ENCODE results near the gene CDKN2C. TPM values are rescaled to one million over a fixed set of nuclear protein-coding genes. Genes with fewer than 3 reads are reported as not detected.

Gene CDKN2C
- polyA plus RNA-seq, 4 donors: 9.3 to 14.4 (median 10.6) TPM

DNA sequence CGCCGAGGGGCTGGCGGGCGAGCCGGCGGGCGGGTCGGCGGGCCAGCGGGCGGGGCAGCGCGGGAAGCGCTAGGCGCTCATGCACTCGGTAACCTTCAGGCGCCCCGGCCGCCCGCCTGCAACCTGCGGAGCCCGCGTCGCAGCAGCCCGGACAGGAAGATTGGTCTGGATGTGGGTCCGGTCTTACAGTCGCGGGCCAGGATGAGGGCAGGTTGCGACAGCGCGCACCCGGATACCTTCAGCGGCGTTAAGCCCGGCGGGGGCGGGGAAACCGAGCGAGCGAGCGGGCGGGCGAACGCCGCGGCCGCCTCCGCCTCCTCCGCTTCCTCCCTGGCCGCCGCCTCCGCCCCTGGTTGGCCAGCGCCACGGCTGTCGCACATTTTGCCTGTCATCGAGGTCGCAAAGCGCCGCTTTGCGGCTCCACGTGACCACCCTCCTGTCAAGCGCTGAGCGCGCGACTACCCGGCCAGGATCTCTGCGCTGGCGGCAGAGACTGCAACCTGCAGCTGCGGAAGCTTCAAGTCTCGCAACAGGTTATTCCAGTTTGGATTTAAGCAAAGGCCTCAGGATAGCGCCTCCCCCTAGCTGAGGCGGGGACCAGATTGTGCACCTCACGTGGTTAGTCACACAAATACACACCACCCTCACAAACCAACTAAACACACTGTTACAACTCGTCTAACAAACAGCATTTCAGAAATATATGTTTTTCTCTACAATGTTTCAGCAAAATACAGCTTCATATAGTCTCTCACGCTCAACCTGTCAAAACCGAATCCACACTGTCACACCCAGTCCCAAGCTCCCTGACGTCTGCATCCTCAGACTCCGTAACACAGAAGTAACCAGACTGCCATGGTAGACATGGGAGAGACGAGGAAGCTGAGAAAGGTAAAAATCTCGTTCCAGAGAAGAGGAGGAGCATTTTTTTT is 9.9 kb upstream of the CDKN2C start, which contains the start of gene FAF1:
Gene FAF1 (minus strand): TSS at position 355 of the 932 bp plus-strand sequence. CDS start 456 bp downstream, outside the sequence.
- DNase-seq (ENCODE audit: low read depth in 4 of 4, low spot score in 2 of 4): peak in 3 of 4 donors; percentile 89 to 94 (median 93)

DNA sequence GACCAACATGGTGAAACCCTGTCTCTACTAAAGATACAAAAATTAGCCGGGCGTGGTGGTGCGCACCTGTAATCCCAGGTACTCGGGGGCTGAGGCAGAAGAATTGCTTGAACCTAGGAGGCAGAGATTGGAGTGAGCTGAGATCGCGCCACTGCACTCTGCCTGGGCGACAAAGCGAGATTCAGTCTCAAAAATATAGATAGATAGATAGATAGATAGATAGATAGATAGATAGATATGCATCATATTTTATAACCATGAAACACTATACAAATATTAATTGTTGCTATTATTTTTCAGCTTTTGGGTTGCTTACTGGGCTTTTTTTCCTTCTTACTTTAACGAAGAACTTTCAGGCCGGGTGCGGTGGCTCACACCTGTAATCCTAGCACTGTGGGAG is 5.2 kb upstream of the CDKN2C start:
- DNase-seq (ENCODE audit: low read depth in 4 of 4, low spot score in 2 of 4): no peak

DNA sequence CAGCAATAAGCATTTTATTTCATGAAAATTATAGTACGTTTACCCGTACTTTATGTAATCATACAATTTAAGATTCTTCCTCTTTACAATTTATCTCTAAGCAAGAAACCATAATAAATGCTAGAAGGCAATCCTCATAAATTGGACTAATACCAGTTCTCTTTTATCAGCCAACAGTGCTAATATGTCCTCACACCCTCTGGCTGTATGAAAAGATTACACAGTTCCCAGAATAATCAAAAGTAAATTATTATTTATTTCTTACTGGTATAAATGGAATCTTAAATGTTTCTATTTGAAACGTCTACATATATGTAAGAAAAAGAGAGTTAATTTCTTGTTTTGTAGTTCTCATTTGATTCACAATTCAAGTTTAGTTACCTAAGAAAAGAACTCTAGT is 3.1 kb upstream of the CDKN2C start:
- DNase-seq (ENCODE audit: low read depth in 4 of 4, low spot score in 2 of 4): no peak

DNA sequence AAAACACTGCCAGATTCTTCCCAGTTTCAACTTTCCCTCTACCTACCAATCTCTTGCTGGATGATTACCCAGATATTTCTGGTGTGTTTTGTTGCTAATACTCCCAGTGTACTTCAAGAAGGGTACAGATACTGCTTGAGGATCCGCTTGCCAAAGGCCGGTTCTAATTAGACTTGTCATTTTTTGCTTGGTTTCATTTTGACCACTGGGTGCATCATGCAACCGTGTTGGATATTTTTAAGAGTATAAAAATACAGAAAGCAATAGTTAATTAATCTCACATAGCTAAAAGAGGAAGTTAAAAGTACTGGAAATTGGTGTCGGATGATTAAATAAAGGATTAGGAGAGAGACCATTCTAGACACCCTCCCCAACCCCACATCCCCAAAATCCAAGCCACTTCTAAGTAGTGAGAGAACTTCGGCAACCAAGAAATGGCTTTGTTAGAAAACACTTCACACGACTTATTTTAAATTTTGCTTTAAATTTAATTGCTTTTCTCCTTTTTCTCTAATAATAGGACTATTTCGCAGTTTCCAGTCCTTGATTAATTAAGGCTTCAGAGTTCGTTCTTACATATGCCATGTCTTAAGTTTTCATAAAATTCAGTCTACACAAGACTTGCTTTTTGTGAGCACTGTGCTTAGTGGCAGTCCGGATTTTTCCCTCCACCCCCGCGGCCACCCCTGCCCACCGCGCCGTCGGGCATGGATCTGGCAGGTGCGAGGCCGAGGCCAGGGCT is 2.5 kb upstream of the CDKN2C start:
- no peak for DNase-seq (ENCODE audit: low read depth in 4 of 4, low spot score in 2 of 4)

DNA sequence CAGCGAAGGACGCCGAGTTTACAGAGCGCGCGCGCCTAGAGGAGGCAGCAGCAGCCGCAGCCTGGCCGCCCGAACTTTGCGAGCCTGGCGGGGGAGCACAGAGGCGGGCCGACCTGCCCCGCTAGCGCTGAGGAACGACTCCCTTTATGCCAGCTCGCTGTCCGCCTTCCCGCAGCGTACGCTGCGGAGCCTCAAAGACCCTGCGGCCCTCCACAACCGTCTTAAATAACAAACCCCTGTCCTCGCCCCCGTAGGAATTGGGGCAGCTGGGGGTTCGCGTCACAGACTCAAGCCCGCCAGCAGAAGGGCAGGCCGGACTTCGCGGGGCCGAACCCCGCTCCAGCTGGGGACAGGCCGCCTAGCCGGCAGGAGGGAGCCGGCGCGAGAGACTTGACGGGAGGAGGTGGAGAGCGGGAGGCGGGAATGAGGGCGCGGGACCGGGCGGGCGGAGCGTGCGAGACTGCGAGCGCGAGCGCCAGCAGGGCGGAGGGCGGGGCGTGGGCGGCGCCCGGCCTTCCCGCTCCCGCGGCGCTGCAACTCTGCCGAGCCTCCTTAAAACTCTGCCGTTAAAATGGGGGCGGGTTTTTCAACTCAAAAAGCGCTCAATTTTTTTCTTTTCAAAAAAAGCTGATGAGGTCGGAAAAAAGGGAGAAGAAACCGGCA is 1.8 kb upstream of the CDKN2C start:
- peak in 2 of 4 donors; percentile 64 to 70 for DNase-seq (ENCODE audit: low read depth in 4 of 4, low spot score in 2 of 4)

DNA sequence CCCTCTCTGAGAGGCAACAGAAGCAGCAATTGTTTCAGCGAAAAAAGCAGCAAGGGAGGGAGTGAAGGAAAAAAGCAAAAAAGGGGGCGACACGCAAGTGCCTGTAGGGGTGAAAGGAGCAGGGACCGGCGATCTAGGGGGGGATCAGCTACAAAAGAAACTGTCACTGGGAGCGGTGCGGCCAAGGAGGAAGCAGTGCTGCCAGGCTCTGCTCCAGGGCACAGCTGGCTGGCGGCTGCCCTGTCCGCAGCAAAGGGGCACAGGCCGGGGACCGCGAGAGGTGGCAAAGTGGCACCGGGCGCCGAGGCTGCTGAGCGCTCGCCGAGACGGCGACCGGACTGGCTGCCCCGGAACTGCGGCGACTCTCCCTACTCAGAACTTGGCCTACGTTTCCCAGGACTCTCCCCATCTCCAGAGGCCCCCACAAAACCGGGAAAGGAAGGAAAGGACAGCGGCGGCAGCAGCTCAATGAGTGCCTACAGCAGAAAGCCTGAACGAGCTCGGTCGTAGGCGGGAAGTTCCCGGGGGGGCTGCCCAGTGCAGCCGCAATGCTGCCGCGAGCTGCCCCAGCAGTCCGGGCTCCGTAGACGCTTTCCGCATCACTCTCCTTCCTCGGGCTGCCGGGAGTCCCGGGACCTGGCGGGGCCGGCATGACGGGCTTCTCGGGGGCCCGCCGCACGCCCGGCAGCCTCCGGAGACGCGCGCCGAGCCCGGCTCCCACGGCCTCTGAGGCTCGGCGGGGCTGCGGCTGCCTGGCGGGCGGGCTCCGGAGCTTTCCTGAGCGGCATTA is 1.0 kb upstream of the CDKN2C start:
- DNase-seq (ENCODE audit: low read depth in 4 of 4, low spot score in 2 of 4): no peak

DNA sequence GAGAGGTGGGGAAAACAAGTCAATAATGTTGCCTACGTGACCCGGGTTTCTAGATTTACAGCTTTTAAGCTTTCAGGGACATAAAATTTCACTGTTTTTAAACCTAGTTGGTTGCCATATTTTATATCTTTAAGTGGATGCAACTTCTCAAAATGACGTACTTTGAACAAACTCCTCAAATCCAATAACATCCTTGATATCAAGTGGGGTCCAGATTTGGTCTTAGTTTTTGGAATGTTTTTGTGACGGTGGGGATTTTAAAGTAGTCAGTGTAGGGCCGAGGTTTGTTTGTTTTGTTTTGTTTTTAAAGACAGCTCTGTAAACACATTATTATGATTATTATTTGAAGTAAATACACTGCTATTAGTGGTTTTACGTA is 453 bp downstream of the CDKN2C start:
- DNase-seq (ENCODE audit: low read depth in 4 of 4, low spot score in 2 of 4): no peak

DNA sequence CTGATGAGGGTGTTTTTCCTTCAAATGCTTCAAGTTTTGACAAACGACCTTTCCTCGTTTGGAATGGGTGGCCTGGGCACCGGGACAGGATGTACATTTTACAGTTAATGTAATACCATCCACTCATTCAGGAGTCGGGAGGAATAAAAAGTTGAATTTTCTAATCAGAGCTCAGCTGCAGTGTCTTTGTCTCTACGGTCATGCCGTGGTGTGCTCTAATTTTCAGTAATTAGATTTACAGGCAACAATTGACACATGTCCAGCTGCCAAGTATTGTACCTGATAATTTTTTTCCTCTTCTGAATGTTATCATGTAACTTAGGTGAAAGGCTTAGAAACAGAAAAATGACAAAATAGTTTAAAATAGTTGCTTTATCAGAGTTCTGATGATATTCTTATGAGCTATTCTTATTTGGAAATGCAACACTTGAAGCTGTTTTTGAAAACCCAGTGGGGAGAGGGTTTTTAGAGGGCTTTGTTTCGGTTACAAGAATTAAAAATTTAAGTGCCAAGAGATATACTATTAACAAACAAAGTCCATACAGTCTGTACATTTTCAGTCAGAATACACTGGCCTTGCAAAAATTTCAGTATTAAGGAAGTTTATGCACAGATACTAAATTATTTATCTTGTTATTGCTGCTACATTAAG is 1.0 kb downstream of the CDKN2C start:
- no peak for DNase-seq (ENCODE audit: low read depth in 4 of 4, low spot score in 2 of 4)

DNA sequence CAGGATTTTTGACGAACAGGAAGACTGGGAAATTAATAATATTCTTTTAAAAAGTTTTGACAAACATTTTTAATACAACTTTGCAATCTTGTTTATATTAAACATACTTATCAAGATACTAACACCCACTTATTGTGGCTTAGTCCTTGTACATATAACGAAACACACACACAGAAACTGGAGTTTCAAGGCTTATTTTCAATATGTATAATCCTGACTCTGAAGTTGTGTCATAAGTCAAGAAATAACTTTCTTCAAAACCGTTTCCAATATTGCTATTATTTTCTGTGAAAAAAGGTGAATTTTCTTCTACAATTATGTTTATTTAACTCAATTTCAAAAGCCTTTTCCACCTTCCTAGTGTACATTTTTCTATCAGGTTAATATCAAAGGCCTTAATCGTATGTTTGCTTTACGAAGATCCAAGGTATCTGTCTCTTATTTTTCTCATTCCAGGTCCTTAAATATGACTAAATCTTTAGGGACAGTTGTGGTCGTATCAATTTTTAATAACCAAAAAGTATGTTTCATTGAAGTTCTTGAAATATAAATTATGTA is 1.8 kb downstream of the CDKN2C start:
- no peak for DNase-seq (ENCODE audit: low read depth in 4 of 4, low spot score in 2 of 4)

DNA sequence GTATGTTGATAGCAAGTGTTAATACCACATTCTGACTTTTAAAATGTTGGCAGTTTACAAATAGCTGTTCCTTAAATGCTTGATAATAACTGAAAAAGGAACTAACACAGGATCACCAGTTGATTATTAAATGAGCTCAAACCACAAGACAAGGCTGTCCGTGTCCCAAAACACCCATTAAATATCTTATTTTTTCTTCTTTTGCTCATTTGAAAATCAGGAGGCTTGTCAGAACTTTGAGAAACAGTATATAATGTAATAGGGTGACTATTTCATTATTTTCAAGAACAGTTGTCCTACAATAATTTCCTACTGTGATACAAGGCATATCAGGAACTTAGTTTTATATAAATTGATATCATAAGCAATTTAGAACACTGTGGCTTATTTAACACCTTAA is 2.7 kb downstream of the CDKN2C start:
- DNase-seq (ENCODE audit: low read depth in 4 of 4, low spot score in 2 of 4): no peak

DNA sequence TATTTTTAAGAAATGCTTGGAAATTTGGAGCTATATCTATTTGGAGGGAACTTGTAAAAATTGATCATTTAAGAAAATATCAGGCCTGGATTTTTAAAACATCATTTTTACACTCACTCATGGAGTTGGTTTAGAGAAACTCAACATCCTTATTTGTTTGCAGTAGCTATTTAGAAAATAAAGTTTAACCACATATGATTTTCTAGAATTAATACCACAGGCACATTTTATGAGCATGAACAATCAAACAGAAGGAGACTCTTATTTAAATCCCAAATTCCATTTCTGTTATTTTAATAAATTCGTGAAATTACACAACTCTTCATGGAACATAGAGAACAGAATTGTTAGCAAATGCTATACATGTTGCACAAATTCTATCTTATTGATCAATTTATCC is 3.2 kb downstream of the CDKN2C start:
- no peak for DNase-seq (ENCODE audit: low read depth in 4 of 4, low spot score in 2 of 4)

DNA sequence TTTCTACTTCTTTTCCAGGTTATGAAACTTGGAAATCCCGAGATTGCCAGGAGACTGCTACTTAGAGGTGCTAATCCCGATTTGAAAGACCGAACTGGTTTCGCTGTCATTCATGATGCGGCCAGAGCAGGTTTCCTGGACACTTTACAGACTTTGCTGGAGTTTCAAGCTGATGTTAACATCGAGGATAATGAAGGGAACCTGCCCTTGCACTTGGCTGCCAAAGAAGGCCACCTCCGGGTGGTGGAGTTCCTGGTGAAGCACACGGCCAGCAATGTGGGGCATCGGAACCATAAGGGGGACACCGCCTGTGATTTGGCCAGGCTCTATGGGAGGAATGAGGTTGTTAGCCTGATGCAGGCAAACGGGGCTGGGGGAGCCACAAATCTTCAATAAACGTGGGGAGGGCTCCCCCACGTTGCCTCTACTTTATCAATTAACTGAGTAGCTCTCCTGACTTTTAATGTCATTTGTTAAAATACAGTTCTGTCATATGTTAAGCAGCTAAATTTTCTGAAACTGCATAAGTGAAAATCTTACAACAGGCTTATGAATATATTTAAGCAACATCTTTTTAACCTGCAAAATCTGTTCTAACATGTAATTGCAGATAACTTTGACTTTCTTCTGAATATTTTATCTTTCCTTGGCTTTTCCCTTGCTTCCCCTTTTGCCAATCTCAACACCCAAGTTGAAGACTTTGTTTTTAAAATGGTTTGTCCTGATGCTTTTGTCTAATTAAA is 4.0 kb downstream of the CDKN2C start:
- no peak for DNase-seq (ENCODE audit: low read depth in 4 of 4, low spot score in 2 of 4)

DNA sequence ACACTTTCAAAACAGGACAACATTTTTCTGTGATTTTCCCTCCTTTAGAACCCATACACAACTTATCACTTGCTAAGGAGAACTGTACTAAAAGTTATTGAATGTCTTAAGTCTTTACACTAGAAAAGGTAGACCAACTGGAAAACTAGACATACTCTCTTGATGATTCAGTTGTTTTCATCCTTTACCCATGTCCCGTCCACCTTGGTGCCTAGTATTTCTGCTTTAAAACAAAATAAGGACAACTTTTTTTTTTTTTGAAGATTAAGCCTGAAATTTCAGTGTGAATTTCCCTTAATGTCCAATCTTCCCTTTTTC is 4.5 kb downstream of the CDKN2C start:
- DNase-seq (ENCODE audit: low read depth in 4 of 4, low spot score in 2 of 4): no peak

DNA sequence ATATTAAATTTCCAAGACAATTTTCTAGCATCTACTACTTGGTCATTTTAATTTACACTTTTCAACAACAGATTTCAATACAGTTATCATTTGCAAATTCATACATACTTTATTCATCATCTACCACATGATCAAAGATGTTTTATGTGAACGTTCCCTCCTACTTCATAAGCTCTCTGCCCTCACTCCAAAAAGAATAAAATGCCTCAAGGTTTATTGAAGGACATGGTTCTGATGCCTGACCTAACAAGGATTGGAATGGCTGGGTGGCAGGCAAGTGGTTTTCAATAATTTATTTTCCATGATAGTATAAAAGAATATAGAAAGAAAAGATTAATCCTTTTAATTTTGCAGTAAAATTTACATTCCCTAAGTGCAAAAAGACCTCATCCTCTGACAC is 5.4 kb downstream of the CDKN2C start:
- DNase-seq (ENCODE audit: low read depth in 4 of 4, low spot score in 2 of 4): no peak

DNA sequence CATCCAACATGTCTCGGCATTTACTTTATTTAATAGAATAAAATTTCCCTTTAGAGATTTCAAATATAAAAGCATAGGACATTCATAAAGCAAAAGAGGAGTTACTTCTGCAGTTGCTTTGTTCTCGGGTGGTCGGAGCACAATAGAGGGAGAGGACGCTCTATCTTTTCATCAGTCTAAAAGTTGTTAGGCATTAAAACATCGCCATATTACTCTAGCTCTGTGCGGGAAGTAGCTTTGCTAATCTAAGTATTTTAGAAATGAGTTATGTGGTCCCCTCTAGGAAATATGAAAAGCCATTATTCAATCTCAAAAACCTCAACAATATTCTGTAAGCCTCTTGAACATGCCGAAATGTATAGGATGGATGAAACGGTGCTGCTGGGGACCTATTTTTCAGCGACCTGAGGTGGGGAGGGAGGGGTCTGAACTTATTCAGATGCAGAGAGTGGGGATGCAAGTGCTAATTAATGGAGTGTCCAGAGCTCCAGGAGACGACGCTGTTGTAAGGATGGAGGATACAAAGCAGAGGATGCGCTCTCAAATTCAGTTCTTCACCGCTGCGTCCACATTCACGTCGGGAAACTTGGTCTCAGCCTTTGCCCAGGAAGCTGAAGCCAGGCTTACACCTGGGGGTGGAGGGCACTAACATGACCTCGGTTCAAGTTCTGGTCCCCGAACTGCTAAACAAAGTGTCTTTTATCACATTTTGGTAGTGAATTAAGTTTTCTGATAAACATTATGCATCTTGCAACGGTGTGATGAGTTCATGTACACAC is 6.3 kb downstream of the CDKN2C start:
- no peak for DNase-seq (ENCODE audit: low read depth in 4 of 4, low spot score in 2 of 4)

DNA sequence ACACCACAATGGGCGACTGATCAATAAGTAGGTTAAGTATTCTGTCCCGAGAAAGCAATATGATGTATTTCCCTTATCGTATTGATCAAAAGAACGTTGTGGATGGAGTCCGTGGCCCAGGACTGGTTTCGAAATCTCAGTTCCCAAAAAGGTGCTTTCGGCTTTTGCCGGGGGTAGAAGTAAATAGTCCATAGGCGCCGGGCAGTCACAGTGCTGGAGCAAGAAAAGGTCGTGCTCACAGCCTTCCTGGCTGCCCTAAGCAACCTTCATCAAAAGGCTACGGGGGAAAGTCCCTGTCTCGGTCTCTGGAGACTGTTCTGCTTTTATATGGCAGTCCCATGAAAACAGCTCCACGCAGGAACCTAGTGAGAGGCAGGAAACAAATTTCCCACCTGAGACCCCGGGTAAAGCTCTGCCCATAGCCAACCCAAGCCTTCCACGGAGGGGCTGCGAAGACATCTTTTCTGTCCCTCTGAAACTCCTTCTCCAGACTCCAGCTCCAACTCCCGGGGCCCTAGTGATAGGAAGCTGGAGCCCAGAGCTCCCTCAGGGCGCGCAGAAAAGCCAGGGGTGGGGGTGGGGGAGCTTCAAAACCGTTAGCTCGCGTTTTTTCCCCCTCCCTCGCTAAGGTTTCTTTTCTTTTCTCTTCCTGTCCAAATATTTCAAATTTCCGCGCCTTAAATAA is 7.0 kb downstream of the CDKN2C start:
- DNase-seq (ENCODE audit: low read depth in 4 of 4, low spot score in 2 of 4): no peak

DNA sequence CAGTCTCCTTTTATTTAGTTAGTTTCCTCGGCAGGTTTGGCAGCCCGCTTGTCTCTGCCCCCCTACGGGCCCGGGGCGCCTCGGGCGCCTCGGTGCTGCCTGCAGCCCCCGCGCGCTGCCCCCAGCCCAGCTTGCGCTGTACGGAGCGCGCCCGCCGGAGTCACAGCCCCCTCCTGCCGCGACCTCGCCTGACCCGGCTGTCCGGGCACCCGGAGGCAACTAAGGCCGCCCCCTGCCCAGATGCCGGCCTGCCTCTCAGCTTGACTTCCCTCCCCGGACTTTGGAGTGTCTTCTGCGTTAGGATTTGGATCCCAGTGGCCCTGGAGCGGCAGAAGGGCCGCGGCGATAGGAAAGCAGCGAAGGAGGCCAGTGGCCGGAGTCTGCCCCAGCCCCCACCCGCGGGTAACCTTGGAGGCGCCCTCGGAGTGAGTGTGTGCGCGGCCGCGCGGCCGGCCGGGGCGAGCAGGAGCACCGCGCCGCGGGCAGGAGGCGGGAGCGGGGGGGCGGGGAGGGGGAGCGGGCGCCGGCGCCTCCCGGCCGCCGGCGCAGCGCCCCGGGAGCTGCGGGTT is 7.6 kb downstream of the CDKN2C start:
- DNase-seq (ENCODE audit: low read depth in 4 of 4, low spot score in 2 of 4): no peak
